IPS-11a (cell line): Measurements from ENCODE around the gene STMN3.

ENCODE experiments used
- H3K4me3 ChIP-seq: one replicate; pipeline ENCODE4 v1.5.1; 2013; ENCODE audit warnings: low read depth, low read length, control low read depth

Gene STMN3

GRCh38 chr20:63653041-63653973 is at the start of gene STMN3:
Gene STMN3, minus strand, starts transcription at chr20:63653424. Its CDS starts 79 bp downstream, at chr20:63653345.
- peak within 1 kb of the TSS; percentile 57 for H3K4me3 ChIP-seq

GRCh38 chr20:63702036-63702665 is 48.9 kb upstream of the STMN3 start:
- no peak overlapping the region for H3K4me3 ChIP-seq

- H3K4me3 ChIP-seq, result no peak overlapping the region
These were observed 48.3 kb upstream of the STMN3 start for GRCh38 chr20:63701329-63702035.

- H3K4me3 ChIP-seq, result no peak overlapping the region
These were observed 47.8 kb upstream of the STMN3 start for GRCh38 chr20:63701051-63701328.

- H3K4me3 ChIP-seq, result no peak overlapping the region
These were observed 47.2 kb upstream of the STMN3 start for GRCh38 chr20:63700199-63701050.

GRCh38 chr20:63699466-63700198 is 46.4 kb upstream of the STMN3 start:
- H3K4me3 ChIP-seq, result no peak overlapping the region

GRCh38 chr20:63698739-63699465 is 45.7 kb upstream of the STMN3 start:
- no peak overlapping the region for H3K4me3 ChIP-seq

- no peak overlapping the region for H3K4me3 ChIP-seq
These were observed 44.8 kb upstream of the STMN3 start for GRCh38 chr20:63697868-63698545.

GRCh38 chr20:63697357-63697867 is 44.2 kb upstream of the STMN3 start:
- no peak overlapping the region for H3K4me3 ChIP-seq

- H3K4me3 ChIP-seq, result peak within 1 kb of the TSS; percentile 14
These were observed 43.6 kb upstream of the STMN3 start, which contains the start of gene TNFRSF6B for GRCh38 chr20:63696628-63697356. Gene TNFRSF6B, plus strand, starts transcription at chr20:63696652. Its CDS starts 116 bp downstream, at chr20:63696768.

GRCh38 chr20:63696306-63696627 is 43.0 kb upstream of the STMN3 start:
- no peak overlapping the region for H3K4me3 ChIP-seq

- H3K4me3 ChIP-seq, result no peak overlapping the region
These were observed 42.4 kb upstream of the STMN3 start for GRCh38 chr20:63695424-63696305.

- H3K4me3 ChIP-seq, result no peak overlapping the region
These were observed 41.6 kb upstream of the STMN3 start for GRCh38 chr20:63694584-63695423.

- no peak overlapping the region for H3K4me3 ChIP-seq
These were observed 40.7 kb upstream of the STMN3 start for GRCh38 chr20:63693733-63694583.

- H3K4me3 ChIP-seq, result no peak overlapping the region
These were observed 40.0 kb upstream of the STMN3 start for GRCh38 chr20:63693083-63693732.
